K562 (cell line): ENCODE measurements around the gene MRFAP1. TPM values are rescaled to one million over a fixed set of nuclear protein-coding genes. Genes with fewer than 3 reads are reported as not detected.

Source experiments
- CC2D1A ChIP-seq: fragments of 450-650 bp; IDR thresholded peaks from 2 replicates; pipeline ENCODE4 v1.6.1; 2017; ENCODE audit warnings: mild to moderate bottlenecking
- HDAC3 ChIP-seq: fragments of 450-650 bp; IDR thresholded peaks from 2 replicates; pipeline ENCODE4 v1.6.1; 2018; ENCODE audit warnings: borderline replicate concordance, mild to moderate bottlenecking, moderate library complexity; ENCODE audit not compliant: partially characterized antibody
- MCM3 ChIP-seq: fragments of 450-650 bp; IDR thresholded peaks from 2 replicates; pipeline ENCODE4 v1.6.1; 2016
- MGA ChIP-seq: fragments of 450-650 bp; IDR thresholded peaks from 2 replicates; pipeline ENCODE4 v1.6.1; 2016; ENCODE audit warnings: mild to moderate bottlenecking, moderate library complexity
- NBN ChIP-seq: fragments of 450-650 bp; IDR thresholded peaks from 2 replicates; pipeline ENCODE4 v1.6.1; 2016; ENCODE audit warnings: low read depth, mild to moderate bottlenecking
- NR1H2 ChIP-seq: sonication (generic); formaldehyde crosslinking; IDR thresholded peaks from 2 replicates; pipeline ENCODE4 v1.4.0; 2020; ENCODE audit warnings: mild to moderate bottlenecking, missing genetic modification reagents
- SNIP1 ChIP-seq: fragments of 450-650 bp; IDR thresholded peaks from 2 replicates; pipeline ENCODE4 v1.7.1; 2017; ENCODE audit warnings: low read depth, mild to moderate bottlenecking
- SRSF1 ChIP-seq: fragments of 200-400 bp; formaldehyde crosslinking; IDR thresholded peaks from 2 replicates; pipeline ENCODE4 v1.6.1; 2017; ENCODE audit warnings: mild to moderate bottlenecking, low read depth, low read length, moderate library complexity
- TAF15 ChIP-seq: fragments of 200-400 bp; formaldehyde crosslinking; IDR thresholded peaks from 2 replicates; pipeline ENCODE4 v1.6.1; 2017; ENCODE audit warnings: mild to moderate bottlenecking, low read depth, low read length, moderate library complexity
- XRCC4 ChIP-seq: IDR thresholded peaks from one replicate; pipeline ENCODE4 v1.6.1; 2011; ENCODE audit not compliant: insufficient read depth, insufficient read length; ENCODE audit errors: extremely low read depth
- YY1 ChIP-seq, 3 experiments: IDR thresholded peaks; 2 replicates each; pipeline ENCODE4 v1.6.1; 2011; ENCODE audit warnings: low read length in 2 of 3, mild to moderate bottlenecking in 2 of 3, moderate library complexity in 2 of 3, borderline replicate concordance in 1 of 3, control low read depth in 1 of 3, low read depth in 1 of 3; ENCODE audit not compliant: insufficient read depth in 3 of 3, insufficient replicate concordance in 2 of 3, control insufficient read depth in 1 of 3, insufficient read length in 1 of 3; ENCODE audit errors: extremely low read depth in 1 of 3
- ZBTB26 ChIP-seq: fragments of 450-650 bp; formaldehyde crosslinking; IDR thresholded peaks from 2 replicates; pipeline ENCODE4 v1.4.0; 2022; ENCODE audit warnings: missing genetic modification characterization
- ZNF12 ChIP-seq: sonication (generic); formaldehyde crosslinking; IDR thresholded peaks from 2 replicates; pipeline ENCODE4 v1.4.0; 2020; ENCODE audit warnings: mild to moderate bottlenecking, missing genetic modification reagents
- ZNF354B ChIP-seq: fragments of 250-450 bp; sonication (Bioruptor Pico); IDR thresholded peaks from 2 replicates; pipeline ENCODE4 v1.4.0; 2020
- ZNF699 ChIP-seq: fragments of 250-450 bp; sonication (Bioruptor Pico); IDR thresholded peaks from 2 replicates; pipeline ENCODE4 v1.8.0; 2021; ENCODE audit warnings: mild to moderate bottlenecking, moderate library complexity; ENCODE audit not compliant: insufficient replicate concordance
- polyA plus RNA-seq, 8 experiments: library from polyadenylated mRNA; depleted of rRNA in 4 of 8; stranded (reverse) in 5 of 8; unstranded in 3 of 8; fragments of >200 nt; fragmentation: Nextera tagmentation in 2 of 8; fragmentation: Illumina TruSeq in 1 of 8; extraction: Ambion mirVana in 2 of 8; extraction: Trizol in 1 of 8; gene quantifications; 2 replicates each; pipeline versions ENCODE4 v1.2.1 to v1.2.3, GENCODE V29; 2011 to 2014; ENCODE audit warnings: inconsistent platforms in 1 of 8, missing spikeins in 1 of 8
- total RNA-seq, 7 experiments: library from RNA; depleted of rRNA in 6 of 7; stranded (reverse); fragments of >200 nt in 6 of 7; fragmentation: Illumina TruSeq in 2 of 7; extraction: Trizol in 2 of 7; gene quantifications; 2 replicates each; pipeline versions ENCODE4 v1.2.1 to v1.2.3, GENCODE V29; 2011 to 2021; ENCODE audit warnings: low replicate concordance in 1 of 7

Gene MRFAP1
- total and polyA plus RNA-seq, 9 of the 15 experiments (the other 6 are each of a cell fraction or from before 2014, with no cell fraction given) = 46.0 to 270 (median 151) TPM

- peak; percentile 88 for TF ChIP-seq MGA
- TF ChIP-seq SNIP1 = no peak
- TF ChIP-seq MCM3 = no peak
- no peak for TF ChIP-seq TAF15
- TF ChIP-seq NR1H2 = no peak
- no peak for TF ChIP-seq ZNF699 (CRISPR knock-in tag)
- TF ChIP-seq ZNF12 = no peak
- TF ChIP-seq ZNF354B (CRISPR knock-in tag) = no peak
- no peak for TF ChIP-seq XRCC4
- TF ChIP-seq NBN = no peak
- no peak for TF ChIP-seq SRSF1
- TF ChIP-seq YY1 (IDR thresholded peaks at IDR 0.05; ENCODE audit: borderline replicate concordance in 1 of 3, control insufficient read depth in 1 of 3, extremely low read depth in 1 of 3, insufficient read depth in 3 of 3, insufficient read length in 1 of 3, insufficient replicate concordance in 2 of 3, low read depth in 1 of 3, low read length in 2 of 3) = no peak
- no peak for TF ChIP-seq ZBTB26 (CRISPR knock-in tag)
- no peak for TF ChIP-seq HDAC3
- TF ChIP-seq CC2D1A = no peak
These were observed 882 bp downstream of the MRFAP1 start (continued) for GRCh38 chr4:6641164-6641970.
